Right cardiac atrium (tissue), 5 donors: ENCODE results near the gene MCM8. TPM values are rescaled to one million over a fixed set of nuclear protein-coding genes. Genes with fewer than 3 reads are reported as not detected.

ENCODE experiments used
- ATAC-seq, 2 donors: fragments of 200-7000 bp; cut with Tn5 transposase; one replicate each; pipeline versions ENCODE4 v1.8.0 to v1.9.1; 2020; ENCODE audit warnings: moderate library complexity in 2 of 2, mild to moderate bottlenecking in 1 of 2
- DNase-seq, 3 donors: peaks; one replicate each; pipeline ENCODE4 v3.0.0-alpha.2; 2020
- H3K27ac ChIP-seq: one replicate; pipeline ENCODE4 v1.5.1; 2013; ENCODE audit warnings: mild to moderate bottlenecking, low read length, control low read depth, moderate library complexity
- H3K27me3 ChIP-seq: one replicate; pipeline ENCODE4 v1.6.1; 2013; ENCODE audit not compliant: control insufficient read depth, insufficient read depth
- H3K4me1 ChIP-seq: one replicate; pipeline ENCODE4 v1.6.1; 2013; ENCODE audit warnings: low read length; ENCODE audit not compliant: control insufficient read depth, insufficient read depth
- H3K4me3 ChIP-seq: one replicate; pipeline ENCODE4 v1.5.1; 2013; ENCODE audit warnings: low read length, control low read depth
- H3K9me3 ChIP-seq: one replicate; pipeline ENCODE4 v1.6.1; 2013; ENCODE audit warnings: low read length; ENCODE audit not compliant: control insufficient read depth
- WGBS: extraction: QIAGEN DNeasy Blood & Tissue Kit; methylation state at CpG from one replicate; pipeline ENCODE4 v1.1.7; 2013; 5-methylcytosine and 5-hydroxymethylcytosine counted together
- intact Hi-C, 4 donors: fragments of 100-400 bp; cut with DNase I; formaldehyde crosslinking; loops; one replicate each; pipeline versions ENCODE4 v1.11.0 to v1.14.0; 2022 to 2023
- polyA plus RNA-seq: library from polyadenylated mRNA; stranded (reverse); fragments of 200-250 nt; gene quantifications from one replicate; pipeline ENCODE4 v1.2.3, GENCODE V29; 2013
- total RNA-seq, 4 donors: library from RNA; stranded (reverse); fragmentation: NEBNext Ultra II Directional; extraction: Animal tissue kit (Norgen Biotek cat#: 25700); gene quantifications; one replicate each; pipeline ENCODE4 v1.2.1, GENCODE V29; 2021
- donor health status: healthy with polysubstance abuse.
- donor health status: DM: no; HTN: yes; CAD: no.
- donor health status: DM: no; HTN: no; CAD: no.
- donor health status: DM: no; HTN: yes; CAD: no; lungs with severe emphysema.
- donor health status: DM: yes; HTN: yes; CAD: no.

The MCM8 gene
- total and polyA plus RNA-seq, 5 donors = 2.9 to 8.4 (median 6.9) TPM

DNA sequence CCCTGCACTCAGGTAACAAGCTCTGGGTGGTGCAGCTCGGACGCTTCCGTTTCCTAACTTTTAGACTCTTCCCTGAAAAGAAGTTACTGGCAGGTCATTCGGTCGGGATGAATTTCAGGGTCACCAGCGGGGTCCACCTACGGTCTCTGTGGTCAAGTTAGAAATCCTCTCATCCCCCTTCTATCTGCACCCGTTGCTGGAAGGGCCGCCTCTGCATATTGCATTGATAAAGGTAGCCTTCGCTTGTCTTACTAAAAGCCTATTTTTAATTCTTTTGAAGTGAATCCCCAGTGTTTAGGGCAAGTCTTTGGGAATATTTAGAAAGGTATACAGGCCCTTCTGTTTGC is 56.1 kb downstream of the MCM8 start:
- intact Hi-C loops = no loop called here
- H3K27ac ChIP-seq = peak overlapping the region; percentile 66
- peak overlapping the region; percentile 92 for H3K4me3 ChIP-seq
- H3K9me3 ChIP-seq = no peaks in the 10 kb centered on the region
- DNase-seq (no peak), ATAC-seq (no peak)
- no peaks in the 10 kb centered on the region for H3K4me1 ChIP-seq
- WGBS = under 1% methylated on average over 10 of the region's 10 CpGs
- H3K27me3 ChIP-seq = no peaks in the 10 kb centered on the region

DNA sequence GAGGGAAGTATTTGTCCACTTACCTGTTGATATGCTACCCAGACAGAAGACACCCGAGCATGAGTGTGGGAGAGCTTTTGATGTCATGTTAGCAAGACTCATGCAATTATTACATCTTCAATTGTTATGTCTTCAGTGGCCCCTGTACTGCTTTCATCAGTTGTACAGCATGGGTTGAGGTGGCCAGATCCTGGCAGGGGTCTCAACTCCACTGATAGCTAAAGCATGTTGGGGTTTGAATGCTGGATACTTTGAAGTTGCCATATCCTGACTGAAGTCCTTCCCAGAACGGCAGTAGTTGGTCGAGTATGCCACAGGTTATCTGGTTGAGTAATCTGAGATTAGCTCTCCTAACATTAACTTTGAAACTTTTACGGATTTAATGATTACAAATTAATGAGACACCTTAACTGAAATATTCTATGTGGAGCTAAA is 56.7 kb downstream of the MCM8 start:
- Histone ChIP-seq H3K27me3 (no peaks in the 10 kb centered on the region), H3K4me1 (no peaks in the 10 kb centered on the region), H3K4me3 (peak overlapping the region; percentile 92), H3K27ac (peak overlapping the region; percentile 85), H3K9me3 (no peaks in the 10 kb centered on the region)
- no peak for ATAC-seq
- intact Hi-C loops = no loop called here
- DNase-seq = peak in 1 of 3 donors; percentile 11
- 8% methylated on average over 4 of the region's 4 CpGs for WGBS

DNA sequence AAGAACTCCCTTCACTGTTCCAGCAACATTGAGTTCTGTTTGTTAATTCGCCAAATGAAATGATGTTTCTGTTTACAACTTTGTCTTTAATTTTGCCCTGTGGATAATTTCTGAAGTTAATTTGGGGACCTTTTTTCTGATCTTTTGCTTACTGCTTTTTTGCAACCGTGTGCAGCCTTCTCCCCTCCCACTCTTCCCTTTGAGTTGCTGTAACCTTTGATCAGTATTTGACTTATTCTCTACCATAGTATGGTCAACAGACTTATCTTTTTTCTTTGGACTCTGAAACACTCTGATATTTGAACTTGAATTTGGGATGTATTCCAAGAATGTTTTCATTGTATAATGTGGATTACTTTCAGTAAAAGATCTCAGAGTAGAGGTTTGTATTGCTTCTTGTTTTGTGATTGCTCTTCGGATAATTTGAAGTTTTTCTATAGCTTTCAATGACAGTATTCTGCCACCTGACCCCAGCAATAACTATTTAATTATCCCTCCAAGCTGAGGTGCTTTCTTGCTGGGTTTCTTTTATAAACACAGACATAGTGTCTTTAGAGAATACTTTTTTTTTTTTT is 57.2 kb downstream of the MCM8 start:
- Histone ChIP-seq H3K27ac (peak overlapping the region; percentile 39), H3K4me1 (no peaks in the 10 kb centered on the region), H3K4me3 (peak overlapping the region; percentile 92), H3K9me3 (no peaks in the 10 kb centered on the region), H3K27me3 (no peaks in the 10 kb centered on the region)
- intact Hi-C loops = no loop called here
- DNase-seq = no peak
- 32% methylated on average over 3 of the region's 3 CpGs for WGBS
- no peak for ATAC-seq

DNA sequence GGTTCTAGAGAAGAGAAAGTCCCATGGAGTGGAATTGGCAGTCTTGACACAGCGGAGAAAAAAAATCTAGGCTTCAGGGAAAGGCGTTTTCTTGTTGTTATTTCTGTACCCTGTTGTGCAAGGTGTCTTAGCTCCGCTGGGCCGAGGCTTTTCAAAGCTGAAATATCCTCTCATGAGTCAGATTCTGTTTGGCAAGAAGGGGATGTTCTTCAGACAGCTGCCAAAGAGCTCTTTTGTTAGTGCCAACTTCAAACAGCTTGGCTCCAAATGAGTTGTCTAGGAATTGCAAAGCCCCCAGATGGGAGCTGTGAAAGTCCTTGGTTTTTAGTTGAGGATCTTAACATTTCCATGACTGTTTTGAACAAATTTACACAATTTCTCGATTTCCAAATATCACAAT is 57.8 kb downstream of the MCM8 start:
- no peaks in the 10 kb centered on the region for H3K9me3 ChIP-seq
- DNase-seq = peak in 2 of 3 donors; percentile 64 to 71
- H3K4me3 ChIP-seq = peak overlapping the region; percentile 92
- ATAC-seq = peak; percentile 36 to 52
- intact Hi-C loops = no loop called here
- H3K27me3 ChIP-seq = no peaks in the 10 kb centered on the region
- WGBS = 32% methylated on average over 5 of the region's 5 CpGs
- H3K4me1 ChIP-seq = no peaks in the 10 kb centered on the region
- peak overlapping the region; percentile 21 for H3K27ac ChIP-seq

DNA sequence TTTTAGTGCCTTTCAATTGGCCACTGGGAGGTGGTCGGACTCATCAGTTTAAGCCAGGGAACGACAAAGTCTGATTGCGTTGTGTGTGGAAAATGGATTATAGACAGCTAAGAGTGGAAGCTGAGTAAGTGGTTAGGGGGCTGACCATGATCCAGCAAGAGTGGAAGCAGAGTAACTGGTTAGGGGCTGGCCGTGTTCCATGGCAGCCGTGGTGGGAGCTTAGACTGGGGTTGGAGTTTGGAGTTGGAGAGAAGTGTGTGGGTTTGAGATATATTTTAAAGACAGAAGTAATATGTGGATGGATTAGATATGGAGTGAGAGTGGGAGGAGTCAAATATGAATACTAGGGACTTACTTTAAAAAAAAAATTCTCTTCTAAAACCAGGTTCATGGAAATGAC is 61.7 kb downstream of the MCM8 start:
- Histone ChIP-seq H3K27ac (no peak overlapping the region), H3K9me3 (no peaks in the 10 kb centered on the region), H3K27me3 (no peaks in the 10 kb centered on the region), H3K4me3 (no peak overlapping the region), H3K4me1 (no peaks in the 10 kb centered on the region)
- 90% methylated on average over 5 of the region's 5 CpGs for WGBS
- intact Hi-C loops = no loop called here
- ATAC-seq = no peak
- no peak for DNase-seq

DNA sequence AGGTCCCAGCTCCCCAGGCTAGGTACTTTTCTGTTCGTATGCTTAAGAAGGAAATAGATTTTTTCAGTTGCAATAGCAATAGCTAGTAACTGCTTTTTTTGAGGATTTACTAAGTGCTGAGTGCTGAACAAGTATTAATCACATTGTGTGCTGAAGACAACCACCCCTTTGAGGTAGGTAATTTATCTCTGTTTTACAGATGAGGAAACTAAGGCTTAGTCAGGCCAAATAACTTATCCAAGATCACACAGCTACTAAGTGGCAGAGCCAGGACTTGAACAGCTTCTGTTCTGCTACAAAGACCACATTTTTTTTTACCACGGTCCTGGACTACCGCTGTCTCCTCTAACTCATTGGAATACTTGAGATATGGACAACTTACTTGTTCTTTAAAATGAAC is 63.6 kb downstream of the MCM8 start:
- H3K27ac ChIP-seq = no peak overlapping the region
- WGBS = 77% methylated on average over 3 of the region's 3 CpGs

DNA sequence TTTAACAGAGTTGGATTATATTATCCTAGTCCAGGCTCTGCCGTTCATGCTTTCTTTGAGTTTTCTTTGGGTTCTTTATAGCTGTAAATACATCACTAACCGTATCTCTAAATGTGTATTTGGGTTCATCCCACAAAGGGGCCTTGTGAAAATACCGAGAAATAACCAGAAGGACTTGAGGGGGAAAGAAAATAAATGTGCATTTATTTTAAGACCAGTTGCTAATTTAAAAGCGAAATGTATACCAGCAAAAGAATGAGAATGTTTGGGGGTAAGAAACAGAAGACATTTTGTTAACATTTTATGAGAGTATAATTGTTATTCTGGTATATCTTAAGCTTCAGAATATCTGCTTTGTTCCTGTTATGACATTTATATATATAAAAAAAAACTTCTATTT is 64.5 kb downstream of the MCM8 start:
- H3K9me3 ChIP-seq = no peaks in the 10 kb centered on the region
- no peak overlapping the region for H3K27ac ChIP-seq
- intact Hi-C loops = loop anchor here in 1 of 4 donors (5.0 kb wide), 1 partner anchor 47 kb away; no protein-coding TSS in a partner anchor
- no peak for DNase-seq
- H3K4me3 ChIP-seq = no peak overlapping the region
- H3K4me1 ChIP-seq = no peaks in the 10 kb centered on the region
- H3K27me3 ChIP-seq = no peaks in the 10 kb centered on the region
- 83% methylated on average over 4 of the region's 4 CpGs for WGBS
- no peak for ATAC-seq

More for the DNA sequence above, 63.6 kb downstream of the MCM8 start:
- intact Hi-C loops = no loop called here
- DNase-seq (no peak), ATAC-seq (no peak)
- Histone ChIP-seq H3K27me3 (no peaks in the 10 kb centered on the region), H3K4me1 (no peaks in the 10 kb centered on the region), H3K4me3 (no peak overlapping the region), H3K9me3 (no peaks in the 10 kb centered on the region)

DNA sequence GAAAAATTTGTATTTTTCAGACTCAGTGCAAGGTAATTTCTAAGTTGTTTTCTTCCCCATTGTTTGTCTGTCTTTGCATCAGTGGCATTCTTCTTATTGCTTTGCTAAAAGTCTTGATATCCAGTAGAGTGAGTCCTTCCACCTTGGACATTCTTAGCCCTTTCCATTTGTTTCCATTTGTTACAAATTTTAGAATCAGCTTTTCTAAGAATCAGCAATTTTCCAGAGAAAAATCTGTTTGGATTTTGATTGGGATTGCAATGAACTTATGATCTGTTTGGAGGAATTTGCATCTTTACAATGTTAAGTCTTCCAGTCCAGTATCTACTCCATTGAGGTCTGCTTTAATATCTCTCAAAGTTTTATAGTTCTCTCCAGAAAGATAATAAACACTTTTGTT is 67.0 kb downstream of the MCM8 start:
- ATAC-seq = no peak
- Histone ChIP-seq H3K27ac (no peak overlapping the region), H3K4me3 (no peak overlapping the region), H3K9me3 (no peaks in the 10 kb centered on the region), H3K4me1 (no peaks in the 10 kb centered on the region), H3K27me3 (no peaks in the 10 kb centered on the region)
- intact Hi-C loops = loop anchor here in 1 of 4 donors (5.0 kb wide), 1 partner anchor 45 kb away; no protein-coding TSS in a partner anchor
- DNase-seq = no peak

DNA sequence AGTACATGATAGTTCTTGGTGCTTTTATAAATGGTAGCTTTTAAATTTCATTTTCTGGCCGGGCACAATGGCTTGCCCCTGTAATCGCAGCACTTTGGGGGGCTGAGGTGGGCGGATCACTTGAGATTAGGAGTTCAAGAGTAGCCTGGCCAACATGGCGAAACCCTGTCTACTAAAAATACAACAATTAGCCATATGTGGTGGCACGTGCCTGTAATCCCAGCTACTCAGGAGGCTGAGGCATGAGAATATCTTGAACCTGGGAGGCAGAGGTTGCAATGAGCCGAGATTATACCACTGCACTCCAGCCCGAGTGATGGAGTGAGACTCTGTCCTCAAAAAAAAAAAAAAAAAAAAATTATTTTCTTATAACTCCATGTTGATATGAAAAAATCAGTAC is 67.4 kb downstream of the MCM8 start:
- Histone ChIP-seq H3K27me3 (no peaks in the 10 kb centered on the region), H3K9me3 (no peaks in the 10 kb centered on the region), H3K27ac (no peak overlapping the region), H3K4me3 (no peak overlapping the region), H3K4me1 (no peaks in the 10 kb centered on the region)
- intact Hi-C loops = loop anchor here in 1 of 4 donors (5.0 kb wide), 1 partner anchor 44 kb away; no protein-coding TSS in a partner anchor
- 77% methylated on average over 7 of the region's 7 CpGs for WGBS
- DNase-seq (no peak), ATAC-seq (no peak)

DNA sequence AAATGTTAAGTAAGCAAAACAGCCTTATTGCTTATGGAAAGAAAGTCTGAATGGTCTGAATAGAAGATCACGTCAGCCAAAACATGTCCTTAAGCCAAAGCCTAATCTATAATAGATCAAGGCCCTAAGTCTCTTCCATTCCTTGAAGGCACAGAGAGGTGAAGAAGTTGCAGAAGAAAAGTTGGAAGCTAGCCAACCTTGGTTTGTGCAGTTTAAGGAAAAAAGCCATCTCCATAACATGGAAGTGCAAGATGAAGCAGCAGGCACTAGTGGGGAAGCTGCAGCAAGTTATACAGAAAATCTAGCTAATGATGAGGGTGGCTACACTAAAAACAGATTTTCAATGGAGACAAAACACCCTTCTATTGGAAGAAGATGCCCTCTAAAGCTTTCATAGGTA is 74.3 kb downstream of the MCM8 start:
- intact Hi-C loops = no loop called here
- Histone ChIP-seq H3K27me3 (no peaks in the 10 kb centered on the region), H3K9me3 (no peaks in the 10 kb centered on the region), H3K4me3 (no peak overlapping the region), H3K27ac (no peak overlapping the region), H3K4me1 (no peaks in the 10 kb centered on the region)
- ATAC-seq = no peak
- WGBS = 100% methylated on average over 1 of the region's 1 CpG
- no peak for DNase-seq

DNA sequence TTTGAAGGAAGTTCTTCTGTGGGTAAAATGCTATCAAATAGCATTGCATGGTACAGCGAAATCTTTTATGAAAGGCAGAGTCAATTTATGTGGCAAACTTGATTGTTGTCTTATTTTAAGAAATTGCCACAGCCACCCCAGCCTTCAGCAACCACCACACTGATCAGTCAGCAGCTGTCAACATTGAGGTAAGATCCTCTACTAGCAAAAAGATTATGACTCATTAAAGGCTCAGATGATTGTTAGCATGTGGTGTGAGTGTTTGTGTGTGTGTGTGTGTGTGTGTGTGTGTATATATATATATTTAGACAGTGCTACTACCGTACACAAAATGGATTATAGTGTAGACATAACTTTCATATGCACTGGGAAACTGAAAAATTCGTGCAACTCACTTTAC is 75.6 kb downstream of the MCM8 start:
- Histone ChIP-seq H3K4me1 (peaks cover 4% of the 10 kb centered on the region), H3K27ac (no peak overlapping the region), H3K9me3 (no peaks in the 10 kb centered on the region), H3K27me3 (no peaks in the 10 kb centered on the region), H3K4me3 (no peak overlapping the region)
- intact Hi-C loops = no loop called here
- no peak for ATAC-seq
- WGBS = 85% methylated on average over 3 of the region's 3 CpGs
- no peak for DNase-seq

DNA sequence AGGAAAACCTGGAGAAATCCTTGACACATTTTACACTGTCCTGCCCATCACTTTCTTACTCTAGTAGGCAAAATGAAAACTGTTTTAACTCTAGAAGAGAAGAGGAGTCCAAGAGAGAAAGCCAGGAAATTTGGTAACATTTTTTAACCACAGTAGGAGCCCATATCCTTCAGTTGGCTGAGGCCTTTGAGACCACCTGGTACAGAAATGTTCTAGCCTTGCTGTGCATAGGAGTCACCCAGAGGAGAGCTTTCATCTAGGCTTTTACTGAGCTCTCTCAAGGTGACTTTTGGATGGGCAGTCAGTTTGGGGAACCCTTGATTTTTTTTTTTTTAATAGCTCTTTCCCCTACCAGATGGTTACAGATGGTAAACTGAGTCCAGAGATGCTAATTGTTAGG is 78.4 kb downstream of the MCM8 start:
- DNase-seq = no peak
- peaks cover 7% of the 10 kb centered on the region for H3K4me1 ChIP-seq
- H3K4me3 ChIP-seq = no peak overlapping the region
- no peaks in the 10 kb centered on the region for H3K9me3 ChIP-seq
- intact Hi-C loops = no loop called here
- ATAC-seq = no peak
- H3K27me3 ChIP-seq = no peaks in the 10 kb centered on the region
- H3K27ac ChIP-seq = no peak overlapping the region
